ENCODE results near the gene SCNN1A. TPM values are rescaled to one million over a fixed set of nuclear protein-coding genes. Genes with fewer than 3 reads are reported as not detected.
A peak's percentile ranks its signal among the peaks of the same experiment; 100 is the strongest.

Gene SCNN1A
- total RNA-seq, 1 experiment from 2014 or later: 2.9 TPM

GRCh38 chr12:6343518-6343917 is 31.8 kb downstream of the SCNN1A start:
- peaks cover 42% of the 10 kb centered on the region for H3K4me1 ChIP-seq (ENCODE audit: insufficient read depth, low read length)
- H3K27ac ChIP-seq (ENCODE audit: low read length): no peak overlapping the region
- no TSS peak for BruUV-seq (replicated peaks)
- no peak overlapping the region for H3K9ac ChIP-seq (ENCODE audit: low read length)
- no peak overlapping the region for H3K4me2 ChIP-seq (ENCODE audit: low read length)
- ATAC-seq (no peak), DNase-seq (no peak)
- H2AFZ ChIP-seq (ENCODE audit: low read length): no peak overlapping the region
- H4K20me1 ChIP-seq (ENCODE audit: low read length): 0 out of 2 replicates have a peak, but pooled peaks cover 9% of the 10 kb centered on the region
- POLR2A ChIA-PET (ENCODE audit: unreplicated experiment): no interaction called here
- H3K27me3 ChIP-seq (ENCODE audit: low read length): no peaks in the 10 kb centered on the region
- CTCF ChIA-PET: no interaction called here
- intact Hi-C loops (cut with micrococcal nuclease): no loop called here
- no peak for TF ChIP-seq CTCF (conservative IDR thresholded peaks at IDR 0.05; ENCODE audit: low read depth, low read length)
- no peak for TF ChIP-seq EZH2phosphoT487 (IDR thresholded peaks at IDR 0.05; ENCODE audit: borderline replicate concordance, low read length)
- TF ChIP-seq EZH2 (IDR thresholded peaks at IDR 0.05; ENCODE audit: low read length, unreplicated experiment): no peak
- H3K9me2 ChIP-seq (replicated peaks; ENCODE audit: low read length): no peaks in the 10 kb centered on the region
- no peaks in the 10 kb centered on the region for H3F3A ChIP-seq (ENCODE audit: low read length, unreplicated experiment)
- no peaks in the 10 kb centered on the region for H3K36me3 ChIP-seq (ENCODE audit: low read depth, low read length)
- no peaks in the 10 kb centered on the region for H3K9me3 ChIP-seq (ENCODE audit: low read length)
- no peak overlapping the region for H3K4me3 ChIP-seq (ENCODE audit: low read length)
- H3K79me2 ChIP-seq (ENCODE audit: low read length): peaks cover 40% of the 10 kb centered on the region

- DNase-seq: no peak
- Histone ChIP-seq H3K79me2 (ENCODE audit: low read length) (peaks cover 52% of the 10 kb centered on the region), H3K4me1 (ENCODE audit: insufficient read depth, low read length) (peaks cover 53% of the 10 kb centered on the region), H3F3A (ENCODE audit: low read length, unreplicated experiment) (no peaks in the 10 kb centered on the region), H3K9me2 (replicated peaks; ENCODE audit: low read length) (no peaks in the 10 kb centered on the region), H4K20me1 (ENCODE audit: low read length) (0 out of 2 replicates have a peak, but pooled peaks cover 9% of the 10 kb centered on the region), H3K4me2 (ENCODE audit: low read length) (peak overlapping the region; percentile 85), H3K36me3 (ENCODE audit: low read depth, low read length) (no peaks in the 10 kb centered on the region), H2AFZ (ENCODE audit: low read length) (peak overlapping the region; percentile 72), H3K27ac (ENCODE audit: low read length) (peak overlapping the region; percentile 83), H3K9me3 (ENCODE audit: low read length) (no peaks in the 10 kb centered on the region), H3K9ac (ENCODE audit: low read length) (peak overlapping the region; percentile 92), H3K27me3 (ENCODE audit: low read length) (no peaks in the 10 kb centered on the region), H3K4me3 (ENCODE audit: low read length) (peak overlapping the region; percentile 90)
- POLR2A ChIA-PET (ENCODE audit: unreplicated experiment): interaction anchor here (0.6 kb wide), 1 partner anchor 61 kb away, joined by 5 read pairs; no protein-coding TSS in a partner anchor
- CTCF ChIA-PET: no interaction called here
- intact Hi-C loops (cut with micrococcal nuclease): no loop called here
- BruUV-seq (replicated peaks): no TSS peak
- TF ChIP-seq CTCF (conservative IDR thresholded peaks at IDR 0.05; ENCODE audit: low read depth, low read length) (no peak), EZH2phosphoT487 (IDR thresholded peaks at IDR 0.05; ENCODE audit: borderline replicate concordance, low read length) (no peak), EZH2 (IDR thresholded peaks at IDR 0.05; ENCODE audit: low read length, unreplicated experiment) (no peak)
- ATAC-seq: no peak
Observed at GRCh38 chr12:6342140-6342889, 33.0 kb downstream of the SCNN1A start.

Measured in PC-3 (cell line).